ENCODE results near the gene ANO4.

Gene ANO4

DNA sequence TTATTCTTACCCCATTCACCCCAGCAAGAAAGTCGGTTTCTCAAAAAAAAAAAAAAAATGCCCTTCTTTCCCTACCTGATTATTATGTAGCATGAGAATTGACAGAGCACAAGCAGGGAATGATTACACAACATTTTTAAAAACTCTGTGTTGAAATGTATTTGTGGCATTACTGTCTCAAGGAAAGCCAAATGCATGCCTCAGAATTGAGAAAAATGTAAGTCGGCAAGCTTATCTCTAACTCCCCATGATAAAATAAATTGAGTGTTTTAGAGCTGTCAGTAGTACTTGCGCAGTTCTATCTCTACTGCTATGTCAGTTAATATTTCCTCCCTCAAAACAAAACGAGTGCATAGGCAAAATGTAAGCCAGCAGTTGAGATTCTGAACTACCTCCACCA is 25.7 kb downstream of the ANO4 start:
- DNase-seq = no peak

DNA sequence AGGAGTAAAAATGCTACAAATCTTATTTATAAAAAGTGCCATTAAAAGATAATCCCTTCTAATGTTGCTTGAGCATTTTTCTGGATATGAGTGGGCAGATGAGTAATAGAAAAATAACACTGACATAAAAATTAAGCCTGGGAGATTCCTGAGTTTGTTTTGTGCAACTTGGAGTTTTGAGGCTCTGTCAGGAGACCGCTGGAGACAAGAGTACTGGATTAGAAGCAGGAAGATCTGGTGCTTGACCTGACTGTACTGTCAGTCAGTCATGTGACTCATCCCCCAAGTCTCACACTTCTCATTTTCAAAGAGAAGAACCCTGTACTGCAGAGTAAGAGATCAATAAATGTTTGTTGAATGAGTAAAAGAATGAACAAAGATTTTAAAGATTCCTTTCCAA is 29.4 kb downstream of the ANO4 start:
- DNase-seq = no peak

DNA sequence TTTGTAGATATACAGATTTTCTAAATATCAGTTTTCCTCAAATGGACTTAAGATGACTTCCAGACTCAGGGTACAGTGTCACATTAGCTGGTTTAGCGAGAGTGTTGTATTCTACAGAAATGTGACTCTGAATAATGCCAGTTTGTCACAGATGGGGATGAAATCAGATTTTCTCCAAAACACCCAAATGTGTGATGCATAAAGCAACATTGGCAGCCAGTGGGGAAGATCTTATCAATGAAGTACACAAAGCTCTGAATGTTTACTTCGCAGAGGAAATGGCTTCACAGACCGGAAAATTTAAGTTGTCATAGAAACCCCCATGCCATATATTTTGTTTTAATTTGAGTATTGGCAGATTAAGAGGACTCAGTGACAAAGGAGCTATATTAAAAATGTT is 29.9 kb downstream of the ANO4 start:
- DNase-seq = no peak

DNA sequence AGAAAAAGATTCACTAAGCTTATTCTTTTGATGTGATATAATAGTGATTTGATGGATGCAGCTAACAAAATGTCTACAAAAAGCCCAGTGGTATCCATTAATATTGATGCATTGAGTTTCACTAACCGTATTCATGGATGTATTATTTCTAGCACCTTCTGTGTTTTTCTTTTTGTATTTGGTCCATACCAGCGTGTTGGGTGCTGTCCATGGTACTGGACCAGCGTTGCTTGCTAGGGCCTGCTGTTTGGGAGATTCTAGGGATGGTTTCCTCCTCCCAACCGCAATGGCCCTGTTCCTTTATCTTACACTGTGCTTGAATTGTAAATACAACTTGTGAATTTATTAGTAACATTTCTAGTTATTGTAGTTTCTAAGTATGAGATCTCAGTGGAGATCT is 31.7 kb downstream of the ANO4 start:
- DNase-seq = no peak

DNA sequence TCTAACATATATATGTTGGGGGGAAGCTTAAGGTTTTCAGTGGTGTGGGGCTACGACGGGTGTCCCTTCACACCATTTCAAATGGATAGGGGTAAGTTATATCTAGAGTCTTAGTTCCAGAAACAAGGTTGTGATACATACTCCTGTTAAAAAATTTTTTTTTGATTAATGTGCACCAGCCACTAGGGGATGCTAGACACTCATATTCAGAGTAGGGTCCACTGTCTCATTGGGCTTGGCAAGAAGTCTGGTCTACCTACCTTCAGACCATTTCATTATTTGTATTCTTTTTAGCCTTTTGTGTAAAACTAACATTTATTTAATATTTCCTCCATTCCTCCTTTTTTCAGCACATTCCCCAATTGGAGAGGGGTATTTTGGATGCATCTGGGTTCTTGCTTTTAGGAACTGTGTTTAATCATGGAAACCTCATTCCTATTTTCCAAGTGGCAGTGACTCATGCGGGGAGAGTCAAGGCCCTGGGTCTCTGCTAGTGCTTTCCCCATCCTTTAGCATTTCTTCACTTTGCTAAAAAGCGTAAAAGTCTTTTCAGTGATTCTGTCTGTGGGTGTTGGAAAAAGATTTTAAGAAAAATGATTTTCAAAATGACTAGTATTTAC is 33.4 kb downstream of the ANO4 start:
- DNase-seq = peak; percentile 51

DNA sequence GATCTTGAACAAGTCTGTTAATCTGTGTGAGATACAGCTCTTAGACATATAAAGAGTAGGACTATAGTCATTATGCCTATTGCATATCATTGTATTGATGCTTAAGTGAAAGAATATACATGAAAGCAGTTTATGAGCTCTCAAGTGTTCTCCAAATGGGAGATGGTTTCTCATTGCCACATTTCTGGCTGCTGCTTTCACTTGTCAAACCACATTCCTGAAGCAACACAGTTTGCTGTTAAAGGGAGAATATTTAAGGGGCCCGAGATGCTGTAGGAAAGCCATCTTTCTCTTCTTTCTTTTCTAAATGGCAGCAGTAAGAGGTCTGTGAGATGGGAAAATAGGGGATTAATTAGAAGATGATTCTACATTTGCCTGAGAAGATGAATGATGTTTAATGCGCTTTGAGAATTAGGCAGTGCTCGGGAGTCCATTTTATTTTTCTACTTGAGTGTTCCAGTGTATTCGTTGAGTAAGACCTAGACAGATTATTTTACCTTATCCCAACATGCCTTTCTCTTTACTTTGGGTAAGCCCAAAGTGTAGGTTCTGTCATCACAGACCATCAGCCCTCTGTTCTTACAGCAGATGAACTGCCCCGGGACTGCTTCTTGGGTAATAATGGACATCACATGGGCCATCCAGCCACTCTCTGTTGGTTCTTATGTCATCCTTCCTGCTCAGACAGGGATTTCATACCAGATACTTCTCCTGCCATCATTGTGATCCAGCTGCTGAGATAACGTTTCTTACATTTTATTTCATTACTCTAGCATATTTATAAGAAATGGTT is 35.6 kb downstream of the ANO4 start:
- DNase-seq = no peak

DNA sequence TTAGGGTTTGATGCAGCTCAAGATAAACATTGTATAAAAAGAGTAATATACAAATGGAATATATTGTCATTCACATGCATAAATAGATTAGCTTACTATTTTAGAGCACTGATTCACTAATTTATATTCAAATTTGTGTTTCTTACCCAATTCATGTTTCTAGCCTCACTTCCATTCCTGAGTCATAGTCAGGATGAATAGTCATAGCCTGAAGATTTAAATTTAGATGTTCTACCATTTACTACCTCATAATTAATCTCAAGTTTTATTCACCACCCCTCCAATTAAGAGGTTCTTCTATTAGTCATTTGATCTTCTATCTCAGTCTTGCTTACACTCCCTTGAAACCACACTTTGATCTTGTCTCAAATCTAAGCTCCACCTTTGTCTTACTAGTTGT is 38.7 kb downstream of the ANO4 start:
- no peak for DNase-seq

DNA sequence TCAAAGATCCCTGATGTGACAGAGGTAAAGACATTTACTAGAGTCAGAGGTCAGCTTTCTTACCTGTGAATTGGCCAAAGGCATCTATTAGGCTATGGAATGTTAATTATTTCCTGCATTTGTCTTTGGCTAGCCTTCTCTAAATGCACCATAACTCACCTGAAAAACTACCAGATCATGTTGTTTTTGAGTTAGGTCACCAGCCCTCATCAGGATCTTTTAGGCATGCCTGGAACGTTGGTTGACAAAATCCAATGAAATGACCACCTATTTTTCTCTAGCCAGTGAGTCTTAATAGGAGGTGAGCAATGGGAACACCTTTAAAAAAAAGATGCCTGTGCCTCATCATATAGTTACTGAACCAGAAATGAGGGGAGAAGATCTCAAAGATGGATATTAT is 46.2 kb downstream of the ANO4 start:
- DNase-seq = no peak

DNA sequence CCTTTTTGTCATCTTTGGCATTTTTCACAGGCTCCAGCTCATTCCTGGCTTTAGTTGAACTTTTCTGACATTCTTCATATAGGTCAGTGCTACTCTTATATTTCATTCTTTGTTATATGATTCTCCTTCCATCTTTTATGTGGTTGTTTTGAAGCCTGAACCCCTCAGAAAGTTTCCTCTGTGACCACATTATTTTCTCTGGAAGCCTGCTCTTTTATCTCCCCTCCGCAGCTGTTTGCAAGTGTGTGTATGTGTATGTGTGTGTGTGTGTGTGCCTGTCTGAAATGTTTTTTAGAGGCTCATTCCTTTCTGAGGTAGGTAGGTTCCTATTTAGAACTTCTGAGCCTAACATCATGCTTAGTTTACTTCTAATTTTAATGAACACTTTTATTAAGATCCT is 47.6 kb downstream of the ANO4 start:
- DNase-seq = no peak

DNA sequence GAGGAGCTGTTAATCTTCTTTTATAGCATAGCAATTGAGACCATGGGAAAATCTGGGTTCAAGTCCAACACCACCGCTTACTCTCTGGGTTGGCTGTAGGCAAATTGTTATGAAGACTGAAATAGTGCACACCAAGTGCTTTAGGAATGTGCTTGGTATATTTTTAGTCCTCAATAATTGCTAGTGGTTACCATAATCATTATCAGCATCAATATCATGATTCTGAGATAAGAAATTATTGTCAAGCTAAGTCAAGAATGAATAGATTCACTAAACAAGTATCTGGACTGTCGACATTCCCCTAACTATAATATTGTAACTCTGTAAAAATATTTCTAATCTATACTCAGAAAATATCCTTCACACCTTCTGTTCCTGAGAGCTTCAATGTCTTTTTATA is 48.5 kb downstream of the ANO4 start:
- DNase-seq = no peak

DNA sequence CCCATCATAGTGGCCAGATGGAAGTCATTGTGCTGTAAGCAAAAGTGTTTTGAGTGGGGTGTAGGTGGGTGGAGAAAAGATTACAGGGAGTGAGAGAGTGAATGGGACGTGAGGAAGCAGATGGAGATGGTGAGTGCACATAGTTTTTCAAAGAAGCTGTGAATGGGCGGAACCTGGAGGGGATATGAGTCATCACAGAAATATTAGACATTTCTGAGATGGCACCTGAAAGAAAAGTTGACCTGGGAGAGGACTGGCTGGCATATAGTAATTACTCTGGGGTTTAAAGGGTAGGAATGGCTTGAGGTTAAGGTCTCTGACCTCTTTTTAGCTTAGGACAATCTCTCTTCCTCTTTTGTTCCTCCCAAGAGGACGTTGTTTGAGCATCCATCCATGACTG is 50.5 kb downstream of the ANO4 start:
- no peak for DNase-seq

DNA sequence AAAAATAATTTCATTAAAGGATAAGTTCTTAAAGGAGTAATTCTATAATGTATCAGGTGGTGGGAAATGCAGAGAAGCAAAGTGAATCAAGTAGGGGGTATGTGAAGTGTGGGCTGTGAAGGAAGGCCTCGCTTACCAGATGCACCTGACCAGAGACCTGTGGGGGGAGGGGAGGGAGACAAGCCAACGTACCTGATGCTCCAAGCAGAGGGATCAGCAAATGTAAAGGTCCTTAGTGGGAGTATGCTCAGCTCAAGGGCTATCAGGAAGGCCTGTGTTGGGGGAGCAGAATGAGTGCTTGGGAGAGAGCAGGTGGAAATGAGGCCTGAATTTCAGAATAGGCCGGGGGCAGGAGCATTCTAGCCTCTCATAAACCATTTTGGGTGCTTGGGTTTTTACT is 57.1 kb downstream of the ANO4 start:
- no peak for DNase-seq

DNA sequence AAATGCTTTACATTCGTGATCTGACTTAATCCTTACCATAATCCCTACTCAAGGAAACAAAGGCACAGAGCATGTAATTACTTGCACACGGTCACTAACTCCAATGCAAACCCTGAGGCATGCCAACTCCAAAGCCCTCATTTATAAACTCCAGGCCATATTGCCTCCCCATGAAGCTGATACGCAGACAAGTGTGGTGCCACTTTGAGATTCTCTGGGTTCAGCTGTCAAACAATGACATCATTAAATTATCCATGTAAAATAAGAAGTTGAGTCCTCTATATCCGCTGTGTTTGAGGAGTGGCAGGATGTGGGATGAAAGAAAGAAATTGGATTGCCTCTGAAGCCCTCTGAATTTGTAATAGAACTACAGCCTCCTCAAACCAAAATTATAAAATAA is 62.8 kb downstream of the ANO4 start:
- no peak for DNase-seq

DNA sequence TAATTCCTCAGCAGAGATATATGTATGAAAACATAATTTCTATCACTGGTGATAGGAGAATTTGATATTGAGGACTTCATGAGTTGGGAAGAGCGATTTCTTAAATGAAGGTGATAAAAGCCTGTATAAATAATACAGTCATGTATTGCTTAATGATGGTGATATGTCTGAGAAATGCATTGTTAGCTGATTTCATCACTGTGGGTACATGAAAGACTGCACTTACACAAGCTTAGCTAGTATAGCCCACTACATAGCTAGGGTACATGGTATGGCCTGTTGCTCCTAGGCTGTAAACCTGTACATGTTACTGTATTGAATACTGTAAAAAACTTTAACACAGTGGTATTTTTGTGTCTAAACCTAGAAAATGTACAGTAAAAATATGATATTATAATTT is 63.4 kb downstream of the ANO4 start:
- DNase-seq = no peak

DNA sequence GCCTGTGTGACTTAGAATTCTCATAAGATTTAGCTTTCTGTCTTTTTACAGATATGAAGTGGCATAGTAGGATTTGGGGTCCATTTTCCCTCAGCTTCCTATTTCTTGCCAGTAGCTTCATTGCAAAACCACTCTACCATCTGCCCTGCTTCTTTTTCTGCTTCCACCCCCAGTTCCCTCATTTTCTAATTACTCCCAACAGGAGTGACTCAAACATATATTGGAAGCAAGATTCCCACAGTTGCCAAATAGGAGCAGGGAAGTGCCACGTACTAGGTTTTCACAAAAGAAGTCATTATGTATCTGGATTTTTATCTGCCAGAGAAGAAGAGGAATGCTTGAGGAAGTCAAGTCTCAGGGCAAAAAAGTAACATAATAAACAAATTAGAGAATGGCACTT is 64.1 kb downstream of the ANO4 start:
- DNase-seq = no peak

DNA sequence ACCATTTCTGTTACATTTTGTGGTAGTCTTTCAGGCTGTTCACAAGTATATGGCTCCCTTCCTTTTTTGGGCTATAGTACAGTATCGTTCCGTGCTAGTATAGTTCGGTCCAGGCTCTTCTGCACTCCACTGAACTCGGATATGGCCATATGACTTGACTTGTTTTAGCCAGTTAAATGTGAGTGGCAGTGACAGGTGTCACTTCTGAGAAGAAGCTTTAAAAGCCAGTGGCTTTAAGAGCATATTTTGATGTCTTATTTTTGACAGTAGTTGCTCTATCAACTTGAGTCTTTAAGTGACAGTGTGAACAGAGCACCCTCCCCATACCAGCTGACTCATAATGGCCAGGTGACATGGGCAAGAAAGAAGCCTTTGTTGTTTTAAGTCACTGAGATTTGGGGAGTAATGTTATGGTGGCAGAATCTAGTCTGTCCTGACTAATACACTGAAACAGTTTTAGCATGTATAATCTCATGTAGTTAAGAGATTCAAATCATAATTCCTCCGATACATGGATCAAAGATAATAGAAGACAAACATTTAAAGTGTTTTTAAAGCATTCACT is 64.6 kb downstream of the ANO4 start:
- no peak for DNase-seq

DNA sequence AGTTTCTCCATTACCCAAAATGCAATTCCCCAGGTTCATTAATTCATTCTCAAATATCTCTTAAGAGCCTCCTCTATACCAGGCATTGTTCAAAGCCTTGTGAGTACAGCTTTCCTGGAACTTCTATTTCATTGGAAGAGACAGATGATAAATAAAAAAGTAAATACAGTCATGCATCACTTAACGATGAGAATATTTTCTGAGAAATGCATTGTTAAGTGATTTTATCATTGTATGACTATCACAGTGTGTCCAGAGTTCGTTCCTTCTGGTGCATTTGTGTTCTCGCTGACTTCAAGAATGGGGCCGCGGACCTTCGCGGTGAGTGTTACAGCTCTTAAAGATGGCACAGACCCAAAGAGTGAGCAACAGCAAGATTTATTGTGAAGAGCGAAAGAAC is 66.0 kb downstream of the ANO4 start:
- no peak for DNase-seq

DNA sequence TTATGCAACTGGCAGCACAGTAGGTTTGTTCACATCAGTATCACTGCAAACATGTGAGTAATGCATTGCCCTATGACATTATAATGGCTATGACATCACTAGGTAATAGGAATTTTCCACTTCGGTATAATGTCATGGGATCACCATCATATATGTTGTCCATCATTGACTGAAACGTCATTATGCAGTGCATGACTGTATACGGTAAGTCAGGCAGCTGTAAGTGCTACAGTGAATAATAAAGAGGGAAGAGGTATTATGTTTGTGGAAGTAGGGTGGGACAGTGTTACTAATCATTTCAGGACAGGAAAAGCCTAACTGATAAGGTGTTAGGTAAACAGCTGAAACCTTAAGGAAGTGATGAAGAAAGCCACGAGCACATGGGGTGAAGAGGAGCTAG is 68.1 kb downstream of the ANO4 start:
- no peak for DNase-seq

DNA sequence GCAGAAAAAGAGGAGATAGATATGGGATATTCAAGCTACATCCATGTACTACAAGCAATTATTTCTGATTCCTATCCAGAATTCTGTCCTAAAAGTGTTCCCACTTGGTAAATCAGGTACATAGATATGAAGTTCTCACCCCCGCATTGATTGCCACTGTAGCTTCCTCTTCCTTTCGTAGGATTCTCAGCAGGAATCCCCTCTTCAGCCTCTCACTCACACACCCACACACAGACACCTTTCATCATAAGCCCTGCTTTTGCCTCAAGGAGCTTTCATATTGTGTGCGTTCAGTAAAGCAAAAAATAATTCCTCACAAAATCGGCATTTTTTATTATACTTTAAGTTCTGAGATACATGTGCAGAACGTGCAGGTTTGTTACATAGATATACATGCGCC is 69.8 kb downstream of the ANO4 start:
- no peak for DNase-seq

DNA sequence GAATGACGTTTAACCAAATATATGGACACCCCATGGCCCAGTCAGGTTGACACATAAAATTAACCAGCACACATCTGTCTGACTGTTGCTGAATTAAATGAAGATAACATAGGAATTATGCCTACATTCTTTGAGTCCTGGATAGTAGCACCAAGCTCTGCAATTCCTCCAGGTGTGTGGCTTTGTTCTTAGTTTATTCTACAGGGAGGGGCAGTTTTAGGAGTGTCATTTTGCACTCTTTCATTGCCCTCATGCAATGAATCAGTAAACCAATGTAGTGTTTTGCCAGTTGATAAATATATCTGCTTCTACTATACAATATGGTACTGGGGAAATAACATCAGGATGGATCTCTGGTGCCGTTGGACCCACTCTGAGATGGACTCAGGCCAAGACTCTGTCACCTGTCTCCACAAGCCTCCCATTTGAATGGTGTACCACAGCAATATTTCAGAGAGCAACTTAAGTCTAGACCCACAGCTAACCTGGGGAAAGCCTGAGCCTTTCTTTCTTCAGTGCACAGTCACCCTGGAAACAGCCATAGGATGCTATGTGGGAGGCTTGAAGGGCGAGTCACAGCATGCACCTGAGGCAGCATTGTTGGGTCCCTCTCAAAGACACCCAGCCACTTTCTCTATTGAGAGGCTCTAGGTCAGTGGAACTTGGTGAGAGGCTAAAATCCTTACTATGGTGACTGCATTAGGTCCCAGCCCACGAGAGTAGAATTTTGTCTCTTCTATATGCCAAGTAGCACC is 73.2 kb downstream of the ANO4 start:
- DNase-seq = no peak

DNA sequence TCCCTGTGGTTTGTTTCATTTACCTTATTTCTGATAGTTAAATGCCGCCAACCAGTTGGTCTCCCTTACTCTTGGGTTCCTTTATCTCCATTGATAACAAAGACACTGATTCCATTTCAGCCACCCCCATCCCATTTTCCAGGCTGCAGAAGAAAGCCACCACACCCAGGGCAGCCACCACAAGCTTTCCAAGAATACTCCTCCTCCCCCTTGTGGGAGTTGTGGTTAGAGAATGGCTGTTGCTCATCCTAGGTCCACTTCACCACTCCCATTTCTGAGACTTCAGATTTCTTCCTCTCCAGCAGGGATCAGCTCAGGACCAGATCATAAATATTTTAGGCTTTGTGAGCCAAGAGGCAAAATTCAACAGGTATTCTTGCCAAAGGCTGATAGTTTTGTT is 73.9 kb downstream of the ANO4 start:
- DNase-seq = no peak

DNA sequence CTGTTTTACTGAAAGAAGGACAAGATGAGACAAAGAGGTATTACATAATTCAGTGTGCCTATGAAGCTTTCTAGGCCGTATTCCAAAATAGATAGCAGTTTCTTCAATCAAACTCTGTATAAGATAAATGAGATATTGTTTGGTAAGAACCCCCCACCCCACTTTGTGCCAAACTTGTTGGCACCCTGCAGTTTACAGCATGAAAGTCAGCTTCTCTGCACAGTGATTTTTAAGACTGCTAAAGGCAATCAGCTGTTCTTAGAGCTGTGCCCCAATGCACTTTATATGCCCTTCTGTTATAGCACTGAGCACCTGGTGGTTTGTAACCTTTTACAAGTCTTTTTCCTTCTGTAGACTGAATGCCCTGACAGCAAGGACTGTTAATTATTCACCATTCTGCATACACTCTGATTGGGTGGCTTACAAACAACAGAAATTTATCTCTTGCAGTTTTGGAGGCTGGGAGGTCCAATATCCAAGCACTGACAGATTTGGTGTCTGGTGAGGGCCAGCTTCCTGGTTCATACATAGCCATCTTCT is 76.7 kb downstream of the ANO4 start:
- DNase-seq = no peak

DNA sequence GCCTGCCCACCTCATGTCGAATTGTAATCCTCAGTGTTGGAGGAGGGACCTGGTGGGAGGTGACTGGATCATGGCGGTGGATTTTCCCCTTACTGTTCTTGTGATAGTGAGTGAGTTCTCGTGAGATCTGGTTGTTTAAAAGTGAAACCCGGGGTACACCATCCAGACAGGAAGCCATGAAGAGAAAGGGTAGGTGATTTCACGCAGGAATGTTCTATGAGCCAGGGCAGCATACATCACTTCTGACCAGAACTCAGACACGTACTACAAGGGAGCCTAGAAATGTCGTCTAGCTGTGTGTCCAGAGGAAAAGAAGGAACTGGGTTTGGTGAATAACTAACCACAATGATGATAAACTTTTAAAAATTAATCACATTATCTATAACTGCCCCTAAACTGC is 80.6 kb downstream of the ANO4 start:
- no peak for DNase-seq

DNA sequence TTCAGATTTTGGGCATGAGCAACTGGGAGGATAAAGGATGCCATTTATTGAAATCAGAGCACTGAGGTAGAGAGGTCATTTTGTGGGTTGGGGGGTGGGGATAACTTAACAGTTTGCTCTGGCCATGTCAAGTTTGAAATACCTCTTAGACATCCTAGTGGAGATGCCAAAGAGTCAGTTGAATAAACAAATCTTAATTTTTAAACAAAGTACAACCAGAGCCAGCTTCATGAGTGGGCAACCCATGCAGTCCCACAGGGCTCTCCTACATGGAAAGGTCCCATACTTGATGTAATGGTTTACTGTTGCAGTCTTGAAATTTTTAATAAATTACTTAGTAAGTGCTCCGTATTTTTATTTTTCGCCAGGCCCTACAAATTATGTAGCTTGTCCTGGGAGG is 81.2 kb downstream of the ANO4 start:
- no peak for DNase-seq
